Measurements from ENCODE around the gene LCMT1. TPM values are rescaled to one million over a fixed set of nuclear protein-coding genes. Genes with fewer than 3 reads are reported as not detected.

Gene LCMT1
- total and polyA plus RNA-seq, 9 of the 15 experiments (the other 6 are each of a cell fraction or from before 2014, with no cell fraction given), result 20.0 to 42.8 (median 32.3) TPM

DNA sequence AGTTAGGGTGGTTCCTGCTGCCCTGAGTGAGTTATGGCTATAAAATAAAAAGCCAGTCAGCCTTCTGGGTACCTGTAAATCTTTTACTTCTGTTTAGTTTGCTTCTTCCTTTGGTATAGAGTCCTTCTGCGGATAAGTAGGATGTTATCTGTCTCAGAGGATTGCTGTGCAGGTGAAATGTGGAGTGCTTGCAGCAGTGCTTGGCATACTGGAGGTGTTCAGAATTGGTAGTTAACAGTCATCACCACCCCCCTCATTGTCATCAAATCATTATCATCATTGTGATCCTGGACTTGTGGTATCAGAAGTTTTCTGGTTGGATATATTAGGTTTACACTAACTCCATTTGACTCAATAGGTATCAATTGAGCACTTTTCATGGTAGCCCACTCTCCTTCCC, 2.6 kb downstream of the LCMT1 start:
- no peak for ATAC-seq
- no peak for TF ChIP-seq HDAC6 (IDR thresholded peaks at IDR 0.05; ENCODE audit: low read depth, low read length)
- no peak for TF ChIP-seq FOXP4 (CRISPR knock-in tag; IDR thresholded peaks at IDR 0.05; ENCODE audit: borderline replicate concordance)
- no peak for TF ChIP-seq SNIP1 (IDR thresholded peaks at IDR 0.05; ENCODE audit: low read depth)
- in situ Hi-C loops (cut with MboI) (no loop called here), intact Hi-C loops (cut with micrococcal nuclease) (no loop called here)
- H3K4me3 ChIP-seq, result no peak overlapping the region
- H3K4me1 ChIP-seq (replicated peaks in 1 of 2; ENCODE audit: control insufficient read depth in 2 of 2, insufficient read depth in 2 of 2, low read length in 2 of 2), result peaks cover 5 to 11% of the 10 kb centered on the region in 2 experiments; a peak in 4 of 5 replicates
- BruUV-seq (replicated peaks), result no TSS peak
- CTCF ChIA-PET (ENCODE audit: low intra/inter-chr PET ratio), result no interaction called here
- peaks cover 7% of the 10 kb centered on the region; the same call in 2 of the 3 replicates for H3K36me3 ChIP-seq (ENCODE audit: control insufficient read depth, insufficient read depth, low read length)
- no peaks in the 10 kb centered on the region for H3K27me3 ChIP-seq (ENCODE audit: control insufficient read depth in 2 of 2, insufficient read depth in 2 of 2, low read length in 2 of 2)
- H3K4me2 ChIP-seq (ENCODE audit: insufficient read depth, low read length), result no peak overlapping the region
- no peak for DNase-seq (ENCODE audit: extremely low read depth in 1 of 4, low spot score in 3 of 4)
- H3K9me1 ChIP-seq (ENCODE audit: control insufficient read depth, insufficient read depth, low read length), result no peaks in the 10 kb centered on the region
- no peak for FAIRE-seq
- H3K79me2 ChIP-seq (ENCODE audit: control insufficient read depth, insufficient read depth, low read length), result peaks cover 28% of the 10 kb centered on the region
- WGBS (ENCODE audit: insufficient coverage, low coverage, missing lambda C conversion rate), result 92% methylated on average over 1 of the region's 1 CpG
- H3K9me3 ChIP-seq (replicated peaks; ENCODE audit: control insufficient read depth, insufficient read depth, low read depth, low read length), result no peaks in the 10 kb centered on the region
- POLR2A ChIA-PET, result interaction anchor here (0.5 to 0.7 kb wide), 2 partner anchors 9 to 20 kb away, joined by 3 read pairs; no protein-coding TSS in a partner anchor
- H3K9ac ChIP-seq (ENCODE audit: insufficient read depth in 1 of 2, low read depth in 2 of 2, low read length in 2 of 2), result no peak overlapping the region
- H3K27ac ChIP-seq (ENCODE audit: extremely low read depth, low read depth, low read length), result no peak overlapping the region
- no peak overlapping the region for H2AFZ ChIP-seq (ENCODE audit: low read depth, low read length)
- no peaks in the 10 kb centered on the region; the same call in 1 of the 2 replicates for H4K20me1 ChIP-seq (replicated peaks; ENCODE audit: control insufficient read depth, insufficient read depth, low read length)

Data from K562 (cell line).